GM13977 (cell line): ENCODE data around the gene SLC12A6.
"Not testable (repeated sequence)": the region's sequence is repeated elsewhere in the genome, so short reads cannot be mapped to it uniquely, and the experiment has no call there.

ENCODE experiments used
- DNase-seq: peaks from one replicate; pipeline ENCODE4 v3.0.0; 2012; ENCODE audit warnings: low spot score
- in situ Hi-C: fragments of 300-500 bp; cut with MboI; formaldehyde crosslinking; loops from one replicate; pipeline ENCODE4 v1.12.0; 2022; ENCODE audit warnings: low sequenced_read_pairs, low pct_unique_long_range_greater_than_20kb, mixed read lengths, inconsistent platforms; ENCODE audit not compliant: unreplicated experiment
- TF ChIP-seq, protein P1 (sequence below): IDR thresholded peaks from 2 replicates; pipeline ENCODE4 v1.5.1; 2012; ENCODE audit warnings: mild to moderate bottlenecking, control low read depth; ENCODE audit not compliant: insufficient read depth; ENCODE audit errors: extremely low read depth, missing control alignments

SLC12A6 gene

DNA sequence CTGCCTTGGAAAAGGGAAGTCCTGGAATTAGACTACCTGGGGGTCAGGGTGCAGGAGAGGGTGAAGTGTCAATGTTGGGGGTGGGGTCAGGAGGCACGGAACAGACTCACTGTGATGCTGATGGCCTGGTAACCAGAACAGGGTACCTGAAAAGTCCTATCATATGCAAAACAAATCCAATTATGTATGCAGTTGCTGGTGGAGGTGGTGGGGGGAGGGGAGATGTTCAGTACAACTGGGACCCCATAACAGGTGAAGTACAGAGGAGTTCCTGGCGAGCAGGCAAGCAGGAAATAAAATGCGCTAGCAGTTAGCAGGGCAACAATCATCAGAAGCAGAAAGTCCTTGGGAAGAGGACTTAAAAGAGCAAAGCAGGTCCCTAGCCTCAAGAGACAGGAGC lies 123.4 kb downstream of the SLC12A6 start:
- TF ChIP-seq, protein P1, sequence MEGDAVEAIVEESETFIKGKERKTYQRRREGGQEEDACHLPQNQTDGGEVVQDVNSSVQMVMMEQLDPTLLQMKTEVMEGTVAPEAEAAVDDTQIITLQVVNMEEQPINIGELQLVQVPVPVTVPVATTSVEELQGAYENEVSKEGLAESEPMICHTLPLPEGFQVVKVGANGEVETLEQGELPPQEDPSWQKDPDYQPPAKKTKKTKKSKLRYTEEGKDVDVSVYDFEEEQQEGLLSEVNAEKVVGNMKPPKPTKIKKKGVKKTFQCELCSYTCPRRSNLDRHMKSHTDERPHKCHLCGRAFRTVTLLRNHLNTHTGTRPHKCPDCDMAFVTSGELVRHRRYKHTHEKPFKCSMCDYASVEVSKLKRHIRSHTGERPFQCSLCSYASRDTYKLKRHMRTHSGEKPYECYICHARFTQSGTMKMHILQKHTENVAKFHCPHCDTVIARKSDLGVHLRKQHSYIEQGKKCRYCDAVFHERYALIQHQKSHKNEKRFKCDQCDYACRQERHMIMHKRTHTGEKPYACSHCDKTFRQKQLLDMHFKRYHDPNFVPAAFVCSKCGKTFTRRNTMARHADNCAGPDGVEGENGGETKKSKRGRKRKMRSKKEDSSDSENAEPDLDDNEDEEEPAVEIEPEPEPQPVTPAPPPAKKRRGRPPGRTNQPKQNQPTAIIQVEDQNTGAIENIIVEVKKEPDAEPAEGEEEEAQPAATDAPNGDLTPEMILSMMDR = no peak
- in situ Hi-C loops = loop anchor here (10.0 to 25.0 kb wide), 2 partner anchors 102 to 159 kb away; partner anchors contain the start of genes EMC7 and PGBD4
- no peak for DNase-seq

DNA sequence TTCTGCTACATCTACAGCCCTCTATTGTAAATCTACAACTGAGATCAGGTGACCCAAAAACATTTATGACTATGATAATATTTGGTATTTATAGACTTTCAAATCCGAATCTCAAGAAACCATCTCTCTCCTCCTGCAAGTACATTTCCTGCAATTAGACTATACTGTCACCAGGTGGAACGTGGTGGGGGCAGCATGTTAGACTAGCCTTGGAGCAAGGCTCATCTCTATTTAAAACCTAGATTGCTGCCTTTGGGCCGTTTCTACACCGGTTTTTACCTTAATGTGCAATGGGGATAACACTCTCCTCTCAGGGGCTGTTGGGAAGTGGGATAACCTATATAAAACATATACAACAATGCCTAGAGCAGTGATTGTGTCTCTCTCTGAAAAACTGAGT lies 123.9 kb downstream of the SLC12A6 start:
- TF ChIP-seq, protein P1 = no peak
- in situ Hi-C loops = loop anchor here (10.0 to 25.0 kb wide), 2 partner anchors 101 to 159 kb away; partner anchors contain the start of genes EMC7 and PGBD4
- DNase-seq = no peak

DNA sequence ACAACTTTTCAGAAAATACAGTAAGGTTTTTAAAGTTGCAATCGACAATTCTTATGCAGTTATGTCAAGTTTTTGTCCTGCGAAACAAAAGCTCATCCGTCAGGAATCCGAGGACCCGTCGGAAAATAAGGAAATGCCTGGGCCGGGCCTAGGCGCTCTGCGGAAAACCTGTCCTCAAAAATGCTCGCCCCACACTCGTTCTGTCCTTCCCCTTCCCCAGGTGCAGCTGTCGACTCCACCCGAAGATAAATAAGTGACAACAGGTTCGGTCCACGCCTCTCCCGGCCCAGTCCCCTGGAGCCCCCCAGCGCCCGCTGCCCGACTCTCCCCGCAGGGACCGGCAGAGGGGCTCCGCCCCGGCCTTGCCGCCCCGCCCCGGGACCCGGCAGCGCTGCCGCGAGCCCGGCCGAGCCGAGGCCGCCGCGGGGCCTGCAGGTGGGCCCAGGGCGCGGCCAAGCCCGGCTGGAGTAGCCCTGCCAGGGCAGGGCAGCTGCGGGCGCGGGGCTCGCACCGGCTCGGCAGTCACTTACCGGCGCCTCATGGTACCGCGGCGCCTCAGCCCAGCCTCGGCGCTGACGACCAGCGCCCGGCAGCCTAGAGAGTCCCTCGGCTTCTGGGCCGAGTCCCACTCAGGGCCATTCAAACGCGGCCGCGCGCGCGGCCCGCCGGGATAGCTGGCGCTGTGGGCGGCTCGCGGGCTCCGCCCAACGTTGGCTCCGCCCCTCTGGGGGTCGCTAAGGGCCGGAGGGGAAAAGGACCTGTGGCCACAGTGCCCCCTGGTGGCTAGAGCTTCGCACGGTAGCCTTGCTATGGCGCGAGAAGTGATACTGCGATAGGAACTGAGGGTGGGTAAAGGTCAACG lies 127.9 kb downstream of the SLC12A6 start, which contains the start of gene KATNBL1:
Gene KATNBL1, minus strand, starts transcription at position 676 of the 862 bp plus-strand sequence. CDS start 46,420 bp downstream, outside the sequence.
- TF ChIP-seq, protein P1 = peak; percentile 93
- in situ Hi-C loops = loop anchor here (10.0 to 25.0 kb wide), 2 partner anchors 97 to 155 kb away; partner anchors contain the start of genes EMC7 and PGBD4
- DNase-seq = peak; percentile 97

DNA sequence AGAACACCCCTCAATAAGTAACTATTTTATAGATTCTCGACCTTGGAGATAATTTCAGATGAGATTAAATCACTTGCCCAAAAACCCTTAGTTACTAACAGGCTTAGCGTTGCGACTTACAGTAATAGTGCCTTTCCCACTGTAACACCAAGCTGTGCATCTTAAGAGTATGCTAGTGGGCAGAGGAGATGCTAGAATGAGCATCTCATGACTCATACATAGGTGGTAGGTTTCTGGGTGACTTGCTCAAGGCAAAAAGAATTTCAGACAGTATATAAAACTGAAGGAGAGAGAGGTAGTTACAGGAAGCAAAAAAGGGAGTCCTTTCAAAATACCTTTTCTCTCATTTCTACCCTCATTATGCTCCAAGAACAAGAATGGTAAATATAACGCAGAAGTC lies 131.6 kb downstream of the SLC12A6 start:
- TF ChIP-seq, protein P1 = no peak
- in situ Hi-C loops = loop anchor here (25.0 kb wide), 1 partner anchor 94 kb away; the partner anchor contains the start of genes EMC7 and PGBD4
- DNase-seq = no peak

DNA sequence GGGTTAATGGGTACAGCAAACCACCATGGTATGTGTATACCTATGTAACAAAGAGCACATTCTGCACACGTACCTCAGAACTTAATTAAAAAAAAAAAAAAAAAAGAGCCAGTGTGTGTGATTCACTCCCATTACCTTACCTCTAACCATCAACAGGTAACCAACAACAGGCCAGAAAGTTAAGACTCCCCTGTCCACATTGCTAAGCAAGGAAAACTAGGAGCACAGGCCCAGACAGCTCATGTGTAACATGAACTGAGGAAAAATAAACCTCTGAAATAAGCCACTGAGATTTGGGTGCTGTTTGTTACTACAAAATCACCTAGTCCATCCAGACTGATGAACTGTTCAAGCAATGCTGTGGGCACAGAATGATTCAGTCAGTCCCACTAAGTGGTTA lies 133.6 kb downstream of the SLC12A6 start:
- in situ Hi-C loops = loop anchor here (25.0 kb wide), 1 partner anchor 92 kb away; the partner anchor contains the start of genes EMC7 and PGBD4
- no peak for DNase-seq
- TF ChIP-seq, protein P1 = no peak

DNA sequence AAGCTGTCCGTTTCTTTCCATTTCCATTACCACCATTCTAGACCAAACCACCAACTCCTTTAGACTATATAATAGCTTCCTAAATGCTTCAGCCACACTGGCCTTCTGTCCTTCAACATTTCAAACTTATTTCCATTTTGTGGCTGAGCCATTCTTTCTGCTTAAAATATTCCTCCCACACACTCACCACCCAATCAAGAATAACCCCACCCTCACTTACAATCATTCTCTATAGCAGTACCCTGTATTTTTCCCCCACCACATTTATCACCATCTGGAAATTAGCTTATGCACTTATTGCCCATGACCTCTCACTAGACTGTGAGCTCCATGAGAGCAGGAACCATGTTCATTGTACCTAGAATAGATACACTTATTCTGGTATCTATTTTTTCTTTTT lies 134.3 kb downstream of the SLC12A6 start:
- in situ Hi-C loops = loop anchor here (25.0 kb wide), 1 partner anchor 91 kb away; the partner anchor contains the start of genes EMC7 and PGBD4
- DNase-seq = no peak
- TF ChIP-seq, protein P1 = no peak

DNA sequence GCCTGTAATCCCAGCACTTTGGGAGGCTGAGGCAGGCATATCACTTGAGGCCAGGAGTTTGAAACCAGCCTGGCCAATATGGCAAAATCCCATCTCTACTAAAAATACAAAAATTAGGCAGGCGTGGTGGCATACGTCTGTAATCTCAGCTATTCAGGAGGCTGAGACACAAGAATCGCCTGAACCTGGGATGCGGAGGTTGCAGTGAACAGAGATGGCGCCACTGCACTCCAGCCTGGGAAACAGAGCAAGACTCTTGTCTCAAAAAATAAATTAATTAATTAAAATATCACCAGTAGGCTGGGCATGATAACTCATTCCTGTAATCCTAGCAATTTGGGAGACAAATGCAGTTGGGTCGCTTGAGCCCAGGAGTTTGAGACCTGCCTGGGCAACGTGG lies 144.3 kb downstream of the SLC12A6 start:
- DNase-seq, in situ Hi-C loops: not testable (repeated sequence)
